Adipose tissue (tissue), 3 donors: ENCODE results near the gene CALHM5. TPM values are rescaled to one million over a fixed set of nuclear protein-coding genes. Genes with fewer than 3 reads are reported as not detected.

Experiments used
- H3K27ac ChIP-seq: one replicate; pipeline ENCODE4 v1.5.1; 2013; ENCODE audit warnings: low read depth, low read length
- WGBS, 3 donors: extraction: QIAGEN DNeasy Blood & Tissue Kit; methylation state at CpG; one replicate each; pipeline ENCODE4 v1.1.7; 2013; 5-methylcytosine and 5-hydroxymethylcytosine counted together
- polyA plus RNA-seq, 3 donors: library from polyadenylated mRNA; stranded (reverse); fragments of 200-250 nt; gene quantifications; one replicate each; pipeline ENCODE4 v1.2.3, GENCODE V29; 2013
- donor health status: healthy with polysubstance abuse.
- donor health status: Bipolar disorder and iron deficiency.
- donor health status: healthy.

CALHM5 gene
- polyA plus RNA-seq, 3 donors = 0.17 to 1.5 (median 1.3) TPM

DNA sequence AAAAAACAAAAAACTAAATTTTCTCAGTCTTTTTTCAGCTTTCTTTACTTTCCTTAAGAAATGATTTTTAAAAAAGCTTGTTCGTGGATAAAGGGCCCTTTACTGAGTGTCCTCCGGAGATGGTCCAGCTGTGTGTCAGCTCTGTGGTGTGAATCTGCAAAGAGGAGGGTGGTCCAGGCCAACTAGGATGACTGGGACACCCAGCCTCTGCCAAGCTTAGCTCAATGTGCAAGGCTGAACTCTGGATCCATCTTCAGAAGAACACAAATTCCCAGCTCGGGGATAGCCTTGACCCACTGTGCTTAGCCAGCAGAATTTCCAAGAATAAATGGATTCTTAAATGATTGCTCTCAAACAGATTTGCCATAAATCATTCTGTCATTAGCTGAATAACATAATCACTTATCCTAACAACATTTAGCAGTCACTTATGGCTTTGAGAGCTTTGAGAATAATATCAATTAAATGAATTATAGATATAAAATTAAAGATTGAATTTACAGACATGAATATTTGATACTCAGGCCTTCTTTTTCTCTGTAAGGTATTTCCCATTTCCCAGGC, 14.2 kb upstream of the CALHM5 start:
- H3K27ac ChIP-seq = no peak overlapping the region
- 59 to 71% (median 64%) methylated on average over 3 of the region's 3 CpGs for WGBS, 3 donors

DNA sequence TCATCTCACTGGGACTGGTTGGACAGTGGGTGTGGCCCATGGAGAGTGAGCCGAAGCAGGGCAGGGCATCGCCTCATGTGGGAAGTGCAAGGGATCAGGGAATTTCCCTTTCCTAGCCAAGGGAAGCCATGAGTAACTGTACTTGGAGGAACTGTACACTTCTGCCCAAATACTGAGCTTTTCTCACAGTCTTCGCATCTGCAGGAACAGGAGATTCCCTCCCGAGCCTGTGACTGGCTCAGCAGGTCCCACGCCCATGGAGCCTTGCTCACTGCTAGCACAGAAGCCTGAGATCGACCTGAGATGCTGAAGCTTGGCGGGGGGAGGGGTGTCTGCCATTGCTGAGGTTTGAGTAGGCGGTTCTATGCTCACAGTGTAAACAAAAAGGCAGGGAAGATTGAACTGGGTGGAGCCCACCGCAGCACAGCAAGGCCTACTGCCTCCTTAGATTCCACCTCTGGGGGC, 10.4 kb upstream of the CALHM5 start:
- H3K27ac ChIP-seq = no peak overlapping the region
- 63 to 78% (median 63%) methylated on average over 9 of the region's 9 CpGs for WGBS, 3 donors

DNA sequence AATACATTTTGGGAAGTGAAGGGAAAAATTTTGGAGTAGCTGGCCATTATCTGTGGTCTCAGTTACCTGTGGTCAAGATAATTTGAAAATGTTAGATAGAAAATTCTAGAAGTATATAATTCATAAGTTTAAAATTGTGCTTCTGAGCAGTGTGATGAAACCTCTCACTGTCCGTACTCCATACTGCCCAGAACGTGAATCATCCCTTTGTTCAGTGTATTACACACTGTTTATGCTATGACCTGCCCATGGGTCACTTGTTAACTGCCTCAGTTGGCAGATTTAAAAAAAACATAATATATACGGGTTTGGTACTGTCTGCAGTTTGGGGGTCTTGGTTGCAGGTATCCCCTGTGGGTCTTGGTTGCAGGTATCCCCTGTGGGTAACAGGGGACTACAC, 4.1 kb upstream of the CALHM5 start:
- 83 to 91% (median 89%) methylated on average over 3 of the region's 3 CpGs for WGBS, 3 donors

DNA sequence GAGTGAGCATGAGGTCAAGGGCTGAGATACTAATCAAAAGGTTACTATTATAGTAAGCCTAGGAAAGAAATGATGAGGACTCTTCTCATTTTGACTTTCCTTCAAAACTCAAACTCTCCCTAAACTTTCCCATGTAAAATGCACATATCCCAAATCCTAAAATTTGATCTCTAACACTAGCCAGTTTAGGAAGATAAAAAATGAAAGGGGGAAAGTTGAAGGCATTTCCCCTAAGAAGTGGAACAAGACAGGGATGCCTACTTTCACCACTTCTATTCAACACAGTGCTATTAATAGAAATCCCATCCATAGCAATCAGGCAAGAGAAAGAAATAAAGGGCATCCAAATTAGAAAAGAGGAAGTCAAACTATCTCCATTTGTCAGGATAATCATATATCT, 2.9 kb upstream of the CALHM5 start:
- no peak overlapping the region for H3K27ac ChIP-seq

More for the DNA sequence above, 4.1 kb upstream of the CALHM5 start:
- H3K27ac ChIP-seq = no peak overlapping the region

DNA sequence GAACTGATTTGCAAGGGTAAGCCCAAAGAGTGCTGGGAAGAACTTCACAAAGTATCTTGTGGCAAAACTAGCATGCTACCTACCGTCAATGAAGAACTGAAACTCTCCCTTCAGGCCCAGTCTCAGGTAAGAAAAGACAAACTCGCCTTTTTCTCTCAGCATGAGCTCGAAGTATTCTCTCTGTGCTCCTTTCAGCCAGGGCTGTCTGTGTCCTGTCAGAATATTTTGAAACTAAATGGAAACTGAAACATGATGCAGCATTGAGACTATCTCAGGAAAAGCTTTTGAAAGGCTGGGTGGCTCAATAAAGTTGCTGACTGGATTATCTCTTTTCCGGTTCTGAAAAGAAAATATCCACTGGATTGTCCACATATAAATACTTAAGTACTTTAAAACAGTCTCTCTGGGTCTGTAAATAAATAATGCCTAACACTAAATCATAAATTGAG, 696 bp downstream of the CALHM5 start:
- H3K27ac ChIP-seq = no peak overlapping the region
- 32 to 67% (median 50%) methylated on average over 4 of the region's 4 CpGs for WGBS, 3 donors

DNA sequence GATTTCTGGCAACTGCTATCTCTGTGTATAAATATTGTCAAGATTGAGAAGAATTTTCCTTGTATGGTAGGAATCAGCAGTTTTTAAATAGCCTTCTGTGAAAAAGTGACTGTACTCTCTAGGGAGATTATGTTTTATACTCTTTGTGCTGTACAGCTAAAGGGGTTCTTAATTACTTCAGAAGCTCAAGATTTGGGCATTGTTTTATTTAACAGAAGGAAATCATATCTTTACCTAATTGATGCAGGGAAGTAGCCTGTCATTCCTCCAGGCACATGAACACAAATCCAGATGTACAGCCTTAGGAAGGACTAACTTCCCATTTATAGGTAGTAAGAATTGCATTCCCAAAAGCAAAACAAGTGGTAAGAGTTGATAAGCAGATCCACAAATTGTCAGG, 1.3 kb downstream of the CALHM5 start:
- no peak overlapping the region for H3K27ac ChIP-seq

DNA sequence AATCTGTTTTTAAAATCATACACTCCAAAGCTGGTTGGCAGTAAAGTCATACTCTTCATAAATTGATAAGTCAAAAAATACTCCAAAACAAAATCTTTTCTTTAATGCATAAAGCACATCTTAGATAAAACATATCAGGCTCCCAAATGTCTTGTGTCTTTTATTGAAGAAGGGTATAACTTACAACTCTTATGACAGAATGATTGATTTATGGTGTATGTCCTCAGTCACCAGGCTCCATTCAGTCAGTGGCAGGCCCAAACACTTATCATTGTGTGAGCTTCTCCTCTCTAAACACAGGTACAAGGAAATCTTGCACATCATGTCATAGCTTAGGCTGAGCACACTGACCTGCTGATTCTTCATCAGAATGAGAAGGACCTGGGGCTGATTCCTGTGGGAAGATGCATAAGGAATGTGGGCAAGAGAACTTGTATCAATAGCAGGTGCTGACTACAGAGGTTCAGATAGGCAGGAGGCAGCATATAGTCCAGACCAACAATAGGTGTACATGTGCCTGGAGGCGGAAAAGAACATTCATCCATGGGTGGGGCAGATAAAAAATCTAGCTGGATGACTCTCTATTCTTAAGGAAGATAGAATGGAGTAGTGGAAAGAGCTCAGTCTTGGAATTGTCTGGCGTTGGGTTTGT, 1.9 kb downstream of the CALHM5 start:
- 88 to 90% (median 90%) methylated on average over 2 of the region's 2 CpGs for WGBS, 3 donors
- no peak overlapping the region for H3K27ac ChIP-seq

DNA sequence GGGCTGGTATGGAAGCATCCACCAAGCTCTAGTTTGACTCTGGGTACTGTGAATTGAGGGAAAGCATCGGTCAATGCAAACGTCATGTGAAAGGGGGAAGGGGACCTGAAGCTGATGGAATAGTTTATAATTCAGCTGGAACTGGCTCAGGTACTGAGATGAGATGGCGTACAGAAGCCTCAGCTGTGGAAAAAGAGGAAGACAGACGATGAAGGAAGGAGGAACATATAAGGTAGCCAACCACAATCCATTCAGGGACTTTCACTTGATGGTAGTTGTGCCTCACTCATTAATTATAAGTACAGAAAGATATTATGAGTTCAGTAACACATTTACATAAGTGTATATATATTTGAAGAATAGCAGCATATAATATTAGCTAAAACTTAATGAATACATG, 2.7 kb downstream of the CALHM5 start:
- H3K27ac ChIP-seq = no peak overlapping the region
- 65 to 80% (median 75%) methylated on average over 4 of the region's 4 CpGs for WGBS, 3 donors

DNA sequence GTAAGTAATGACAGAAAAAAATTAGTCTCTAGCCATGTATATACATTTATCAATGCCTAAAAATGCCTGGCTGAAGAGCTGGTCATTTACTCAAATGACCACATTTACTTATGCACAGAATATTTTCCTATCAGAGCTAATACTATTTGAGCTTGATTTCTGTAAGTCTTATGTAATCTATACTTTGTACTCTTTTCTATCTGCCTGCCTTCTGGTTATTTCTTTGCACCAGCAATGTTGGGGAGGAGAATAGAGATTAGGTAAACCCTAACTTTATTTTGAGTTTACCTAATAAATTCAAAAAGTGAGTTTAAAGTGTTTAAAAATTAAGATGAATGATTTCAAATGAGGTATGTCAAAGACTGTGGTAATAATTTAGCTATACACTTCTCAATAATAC, 3.7 kb downstream of the CALHM5 start:
- H3K27ac ChIP-seq = no peak overlapping the region

DNA sequence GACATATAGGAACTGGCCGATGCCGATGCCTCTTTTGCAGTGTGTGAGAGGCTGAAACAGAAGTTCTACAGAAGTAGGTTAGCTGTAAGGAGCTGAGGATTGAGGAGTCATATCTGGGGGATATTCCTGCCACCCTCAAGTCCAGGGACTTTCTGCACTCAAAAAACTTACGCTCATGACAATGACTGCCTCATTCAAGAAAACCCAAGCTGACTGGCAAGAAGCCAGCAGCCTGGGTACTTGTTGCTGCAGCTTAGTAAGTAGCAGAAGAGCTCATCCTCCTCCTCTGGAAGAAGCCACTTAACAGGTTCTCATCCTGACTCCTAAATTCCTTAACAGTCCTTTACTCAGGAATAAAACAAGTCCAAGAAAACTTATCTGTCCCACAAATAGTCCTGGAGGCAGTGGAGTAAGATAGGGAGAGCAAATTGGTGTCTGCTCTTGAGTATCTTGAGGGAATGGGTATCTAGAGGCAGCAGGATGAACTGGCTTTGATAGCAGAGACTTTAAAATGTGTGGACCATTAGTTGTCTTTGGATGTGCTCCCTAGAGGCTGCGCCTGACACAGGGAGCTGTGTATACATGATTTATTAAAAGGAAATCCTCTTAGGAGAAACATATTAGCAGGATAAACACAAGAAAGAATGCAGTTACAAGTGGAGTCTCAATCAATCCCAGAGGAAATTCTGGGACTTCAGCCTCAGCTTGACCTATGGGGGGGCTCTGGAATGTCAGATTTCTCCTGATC, 7.4 kb downstream of the CALHM5 start:
- no peak overlapping the region for H3K27ac ChIP-seq
- WGBS, 3 donors = 81 to 94% (median 82%) methylated on average over 4 of the region's 4 CpGs

DNA sequence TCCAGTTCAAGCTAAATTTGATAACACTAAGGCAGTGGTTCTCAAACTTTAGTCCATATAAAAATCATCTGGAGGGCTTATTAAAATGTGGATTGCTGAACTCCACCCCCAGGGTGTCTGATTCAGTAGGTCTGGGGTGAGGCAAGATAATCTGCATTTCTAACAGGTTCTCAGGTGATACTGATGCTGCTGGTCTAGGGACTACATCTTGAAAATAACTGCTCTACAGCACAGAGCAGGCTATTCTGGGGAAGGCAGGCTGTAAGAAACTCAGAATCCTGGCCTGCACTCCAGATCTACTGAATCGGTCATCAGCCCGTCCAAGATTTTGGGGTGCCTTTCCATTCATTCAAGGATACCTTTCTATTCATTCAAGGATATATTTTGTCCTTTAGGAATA, 11.5 kb downstream of the CALHM5 start:
- WGBS, 3 donors = 77 to 96% (median 94%) methylated on average over 2 of the region's 2 CpGs
- H3K27ac ChIP-seq = no peak overlapping the region

DNA sequence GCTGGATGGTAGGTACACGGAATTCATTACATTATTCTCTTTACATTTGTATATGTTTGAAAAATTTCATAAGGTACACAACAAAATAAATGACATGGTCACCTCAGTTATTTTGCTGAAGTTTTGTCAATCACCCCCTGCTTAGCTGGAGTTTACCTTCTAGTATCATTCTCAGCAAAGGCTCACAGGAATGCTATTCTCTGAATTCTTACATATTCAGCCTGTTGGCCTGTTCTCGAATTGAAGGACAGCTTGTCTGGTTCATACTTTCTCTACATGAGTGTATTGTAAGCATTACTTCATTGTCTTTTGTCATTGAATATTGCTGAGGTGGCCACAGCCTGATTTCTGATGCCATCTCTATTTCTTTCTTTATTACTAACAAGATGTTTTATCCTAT, 12.8 kb downstream of the CALHM5 start:
- no peak overlapping the region for H3K27ac ChIP-seq
- 83 to 93% (median 88%) methylated on average over 2 of the region's 2 CpGs for WGBS, 3 donors

DNA sequence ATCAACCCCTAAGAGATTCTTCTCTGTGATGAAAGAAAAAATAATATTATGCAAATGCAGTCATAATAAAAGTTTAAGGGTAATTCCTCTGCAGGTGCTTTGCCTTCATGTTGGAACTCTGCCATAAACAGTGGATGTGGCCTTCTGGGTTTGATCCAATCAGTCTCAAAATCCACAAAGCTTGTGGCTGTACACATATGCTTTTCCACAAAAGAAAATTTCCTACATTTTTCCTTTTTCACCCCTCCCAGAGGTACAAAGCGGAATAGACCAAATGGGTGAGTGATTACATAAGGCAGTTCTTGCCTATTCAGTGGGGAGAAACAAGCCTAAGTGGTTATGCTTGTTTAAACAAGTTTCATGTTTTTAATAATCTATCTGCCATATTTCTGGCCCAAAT, 16.7 kb downstream of the CALHM5 start:
- WGBS, 3 donors = 86 to 94% (median 88%) methylated on average over 1 of the region's 1 CpG
- no peak overlapping the region for H3K27ac ChIP-seq

DNA sequence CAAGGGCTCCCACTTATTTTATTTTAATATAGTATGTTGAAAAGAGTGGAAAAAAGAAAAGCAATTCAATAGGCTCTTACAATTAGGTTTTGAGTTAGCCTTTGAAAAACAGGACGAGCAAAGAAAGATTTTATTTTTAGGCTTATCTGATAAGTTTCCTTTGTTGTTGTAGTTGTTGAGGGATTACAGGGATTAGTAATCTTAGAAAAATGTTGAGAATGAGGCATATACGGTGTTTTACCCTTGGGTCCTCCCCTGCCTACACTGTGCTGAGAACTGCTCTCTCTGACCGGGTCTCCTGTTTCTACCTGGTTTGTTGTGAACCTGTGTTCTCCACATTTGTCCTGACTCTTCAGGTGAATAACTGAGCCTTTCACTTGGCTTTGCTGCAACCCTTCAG, 17.3 kb downstream of the CALHM5 start:
- 51 to 60% (median 55%) methylated on average over 3 of the region's 3 CpGs for WGBS, 3 donors

DNA sequence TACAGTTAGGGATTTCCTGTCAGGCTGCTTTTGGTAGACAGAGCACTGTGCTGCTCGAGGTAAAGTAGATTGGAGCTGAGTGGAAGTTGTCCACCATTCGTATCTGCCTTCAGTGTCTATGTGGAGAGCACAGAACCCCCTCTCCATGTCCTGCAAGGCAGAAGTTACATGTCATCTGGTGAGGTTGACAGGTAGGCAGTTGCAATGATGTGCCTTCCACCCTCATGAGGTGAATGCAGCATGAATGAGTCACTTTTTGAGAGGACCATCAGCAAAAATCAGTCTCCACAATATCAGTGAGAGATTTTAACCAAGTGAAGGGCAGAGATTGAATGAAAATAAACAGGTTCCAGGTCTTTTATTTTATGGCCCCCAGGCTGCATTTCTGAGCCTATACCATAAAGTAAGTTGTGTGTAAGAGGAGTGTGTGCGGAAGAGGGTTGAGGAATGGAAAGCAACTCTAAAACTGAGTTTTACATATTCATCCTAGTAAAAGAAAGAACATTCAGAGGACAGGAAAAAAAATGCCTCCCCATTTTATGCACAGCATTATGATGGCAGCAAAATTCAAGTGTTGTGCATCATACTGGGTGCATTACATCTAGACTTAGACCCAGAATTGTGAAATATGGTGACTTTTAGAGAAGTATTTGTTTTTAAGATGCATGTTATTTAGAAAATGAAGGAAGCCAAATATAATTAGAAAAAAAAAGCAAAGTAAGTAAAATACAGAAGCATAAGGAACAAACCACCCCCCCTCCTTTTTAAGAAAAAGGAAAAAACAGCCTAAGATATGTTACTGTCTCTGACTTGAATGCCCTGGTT, 18.2 kb downstream of the CALHM5 start:
- H3K27ac ChIP-seq = no peak overlapping the region

More for the DNA sequence above, 17.3 kb downstream of the CALHM5 start:
- H3K27ac ChIP-seq = no peak overlapping the region

DNA sequence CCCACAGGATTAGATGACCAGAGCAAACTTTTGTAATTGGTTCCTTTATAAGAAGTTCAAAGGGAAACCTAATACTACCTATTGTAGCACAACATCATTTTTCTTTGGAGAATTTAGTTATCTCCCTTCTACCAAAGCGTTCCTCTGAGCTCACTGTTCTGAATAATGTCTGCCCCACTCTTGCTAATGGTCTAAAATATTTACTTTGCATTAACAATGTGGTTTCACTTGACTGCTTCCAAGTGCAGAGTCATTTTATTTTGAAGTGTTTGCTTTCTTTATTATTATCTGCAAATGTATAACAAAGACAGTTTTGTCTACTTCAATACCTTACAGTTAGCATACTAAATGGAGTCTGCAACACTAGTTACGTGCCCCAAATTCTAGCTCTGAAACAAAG, 19.0 kb downstream of the CALHM5 start:
- 72 to 91% (median 79%) methylated on average over 2 of the region's 2 CpGs for WGBS, 3 donors
- H3K27ac ChIP-seq = no peak overlapping the region

More for the DNA sequence above, 18.2 kb downstream of the CALHM5 start:
- WGBS, 3 donors = 63 to 78% (median 73%) methylated on average over 3 of the region's 3 CpGs

DNA sequence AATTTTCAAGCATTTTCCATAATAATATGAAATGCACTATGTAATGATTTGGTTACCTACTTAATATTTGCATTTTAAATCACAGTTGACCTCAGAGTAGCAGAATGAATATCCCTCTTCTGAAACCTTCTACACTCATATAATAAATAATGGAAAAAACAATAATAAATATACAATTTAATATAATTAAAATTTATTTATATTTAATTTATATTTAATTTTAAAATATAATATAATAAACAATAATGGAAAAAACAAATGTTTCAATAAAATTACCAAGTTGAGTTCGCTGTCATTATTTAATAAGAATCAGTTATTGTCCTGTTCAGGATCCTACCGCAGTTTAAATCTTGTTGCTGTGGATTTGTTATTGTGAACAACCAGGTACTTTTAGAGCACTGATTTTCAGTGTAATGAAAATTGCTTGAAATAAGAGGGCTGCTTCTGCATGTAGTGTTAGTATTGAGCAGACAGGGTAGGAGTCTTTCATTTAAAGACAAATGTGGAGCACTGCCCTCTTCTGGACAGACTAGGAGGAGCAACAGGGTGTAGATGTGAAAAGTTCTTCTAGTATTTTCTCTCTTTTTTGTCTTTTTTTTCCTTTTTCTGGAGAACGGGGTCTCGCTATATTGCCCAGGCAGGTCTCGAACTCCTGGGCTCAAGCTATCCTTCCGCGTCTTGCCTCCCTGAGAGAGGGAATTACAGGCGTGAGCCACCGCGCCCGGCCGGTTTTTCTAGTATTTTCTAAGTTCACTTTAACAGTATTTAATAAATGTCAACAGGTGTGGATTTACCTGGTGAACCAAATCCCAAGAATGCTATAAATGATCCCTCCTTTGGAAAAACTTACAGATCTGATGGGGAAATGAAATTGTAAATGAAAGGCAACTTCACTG, 20.5 kb downstream of the CALHM5 start:
- 76 to 85% (median 80%) methylated on average over 12 of the region's 12 CpGs for WGBS, 3 donors
- H3K27ac ChIP-seq = no peak overlapping the region
